A549 (cell line): ENCODE results near the gene PI4KA. TPM values are rescaled to one million over a fixed set of nuclear protein-coding genes. Genes with fewer than 3 reads are reported as not detected.

Source experiments
- ATAC-seq, 2 experiments: fragments of 200-7000 bp in 1 of 2; fragments of >200 bp in 1 of 2; cut with Nextera tagmentation in 1 of 2; cut with Tn5 transposase in 1 of 2; 3 replicates each; pipeline versions ENCODE4 v1.8.0 to v1.9.1; 2018 to 2020; ENCODE audit warnings: mild to moderate bottlenecking in 1 of 2, moderate library complexity in 1 of 2
- CTCF ChIA-PET: fragments of 300-600 bp; sonication (Branson Sonifier 250); formaldehyde crosslinking; extraction: SDS; loops from one replicate; lab custom pipeline; 2021; ENCODE audit warnings: antibody characterized with exemption, inconsistent platforms; lab: Yijun Ruan, JAX
- POLR2A ChIA-PET: fragments of 350-600 bp; formaldehyde crosslinking; extraction: SDS; loops from one replicate; lab custom pipeline; 2021; ENCODE audit warnings: antibody characterized with exemption, inconsistent platforms; lab: Yijun Ruan, JAX
- DNase-seq, 2 experiments: peaks; one replicate each; pipeline versions ENCODE4 v3.0.0 to v3.0.0-alpha.2; 2011 to 2016; ENCODE audit warnings: low read depth in 1 of 2, low spot score in 1 of 2
- FAIRE-seq: peaks from 2 replicates; lab custom pipeline; 2011; peaks lifted over from hg19 to GRCh38; lab: Jason Lieb, UNC
- H3K27ac ChIP-seq, 2 experiments: fragments of >200 bp; sonication (Bioruptor Twin); formaldehyde crosslinking; 3 replicates each; pipeline ENCODE4 v1.5.1; 2016 to 2017
- H3K4me1 ChIP-seq: fragments of >200 bp; sonication (Bioruptor Twin); formaldehyde crosslinking; 3 replicates; pipeline ENCODE4 v1.6.1; 2016
- H3K4me2 ChIP-seq: fragments of >200 bp; sonication (Bioruptor Twin); formaldehyde crosslinking; 3 replicates; pipeline ENCODE4 v1.6.1; 2016
- H3K4me3 ChIP-seq: fragments of >200 bp; sonication (Bioruptor Twin); formaldehyde crosslinking; 3 replicates; pipeline ENCODE4 v1.5.1; 2016
- H3K9me3 ChIP-seq: fragments of >200 bp; sonication (Bioruptor Twin); formaldehyde crosslinking; 3 replicates; pipeline ENCODE4 v1.6.1; 2016
- CBX8 ChIP-seq: fragments of 200-600 bp; sonication (generic); IDR thresholded peaks from 2 replicates; pipeline ENCODE4 v1.6.1; 2016
- CEBPB ChIP-seq, 2 experiments: fragments of >200 bp in 1 of 2; sonication (Bioruptor Twin) in 1 of 2; formaldehyde crosslinking in 1 of 2; IDR thresholded peaks; 2 replicates each; pipeline ENCODE4 v1.6.1; 2012 to 2016
- CHD2 ChIP-seq: fragments of 150-350 bp; IDR thresholded peaks from 2 replicates; pipeline ENCODE4 v1.6.1; 2014; ENCODE audit warnings: low read length; ENCODE audit not compliant: partially characterized antibody
- E2F6 ChIP-seq: IDR thresholded peaks from 2 replicates; pipeline ENCODE4 v1.6.1; 2012; ENCODE audit warnings: low read depth, borderline replicate concordance
- EHF ChIP-seq: fragments of 250-450 bp; sonication (Bioruptor Pico); IDR thresholded peaks from 2 replicates; pipeline ENCODE4 v1.5.0; 2020; ENCODE audit warnings: mild to moderate bottlenecking
- EHMT2 ChIP-seq: fragments of 200-600 bp; sonication (generic); IDR thresholded peaks from 2 replicates; pipeline ENCODE4 v1.6.1; 2016; ENCODE audit warnings: antibody characterized with exemption, low read depth, mild to moderate bottlenecking, moderate library complexity
- FOSL2 ChIP-seq, 2 experiments: fragments of 450-650 bp in 1 of 2; fragments of >200 bp in 1 of 2; sonication (Bioruptor Twin) in 1 of 2; formaldehyde crosslinking; IDR thresholded peaks; 2 replicates each; pipeline versions ENCODE4 v1.5.0 to v1.6.1; 2016 to 2020; ENCODE audit warnings: mild to moderate bottlenecking in 1 of 2, moderate library complexity in 1 of 2
- FOXS1 ChIP-seq: fragments of 250-450 bp; sonication (Bioruptor Pico); IDR thresholded peaks from 2 replicates; pipeline ENCODE4 v1.5.0; 2020; ENCODE audit warnings: mild to moderate bottlenecking, moderate library complexity
- HDAC2 ChIP-seq: fragments of 200-600 bp; sonication (generic); IDR thresholded peaks from 2 replicates; pipeline ENCODE4 v1.6.1; 2016
- HEYL ChIP-seq: fragments of 250-450 bp; sonication (Bioruptor Pico); IDR thresholded peaks from 2 replicates; pipeline ENCODE4 v1.8.0; 2021; ENCODE audit warnings: mild to moderate bottlenecking, moderate library complexity
- HMGXB4 ChIP-seq: fragments of 250-450 bp; sonication (Bioruptor Pico); IDR thresholded peaks from 2 replicates; pipeline ENCODE4 v1.5.0; 2021; ENCODE audit warnings: mild to moderate bottlenecking, moderate library complexity, borderline replicate concordance
- HOXA7 ChIP-seq: fragments of 250-450 bp; sonication (Bioruptor Pico); IDR thresholded peaks from 2 replicates; pipeline ENCODE4 v1.5.0; 2020; ENCODE audit warnings: mild to moderate bottlenecking, moderate library complexity
- JUN ChIP-seq, 2 experiments: fragments of >200 bp; sonication (Bioruptor Twin); formaldehyde crosslinking; IDR thresholded peaks; 2 replicates in 1 of 2; 3 replicates in 1 of 2; pipeline ENCODE4 v1.6.1; 2016 to 2017
- JUNB ChIP-seq: fragments of >200 bp; sonication (Bioruptor Twin); formaldehyde crosslinking; IDR thresholded peaks from 2 replicates; pipeline ENCODE4 v1.6.1; 2016
- NPAS2 ChIP-seq: fragments of 250-450 bp; sonication (Bioruptor Pico); IDR thresholded peaks from 2 replicates; pipeline ENCODE4 v1.8.0; 2022; ENCODE audit warnings: mild to moderate bottlenecking, moderate library complexity, borderline replicate concordance
- POLR2AphosphoS2 ChIP-seq: conservative IDR thresholded peaks from 2 replicates; pipeline ENCODE4 v1.6.1; 2012; ENCODE audit warnings: low read length, improper control_type of control experiment, inconsistent platforms
- RAD21 ChIP-seq, 2 experiments: fragments of >200 bp in 1 of 2; sonication (Bioruptor Twin) in 1 of 2; formaldehyde crosslinking in 1 of 2; IDR thresholded peaks in 1 of 2; conservative IDR thresholded peaks in 1 of 2; 2 replicates in 1 of 2; 3 replicates in 1 of 2; pipeline ENCODE4 v1.6.1; 2012 to 2018; ENCODE audit warnings: inconsistent platforms in 1 of 2
- RARB ChIP-seq: fragments of 250-450 bp; sonication (Bioruptor Pico); IDR thresholded peaks from 2 replicates; pipeline ENCODE4 v1.8.0; 2021; ENCODE audit warnings: mild to moderate bottlenecking, moderate library complexity
- RNF2 ChIP-seq: fragments of 200-600 bp; sonication (generic); IDR thresholded peaks from 2 replicates; pipeline ENCODE4 v1.6.1; 2016; ENCODE audit warnings: low read depth, mild to moderate bottlenecking, antibody characterized with exemption, moderate library complexity, borderline replicate concordance
- TFCP2L1 ChIP-seq: fragments of 250-450 bp; sonication (Bioruptor Pico); IDR thresholded peaks from 2 replicates; pipeline ENCODE4 v1.5.0; 2021; ENCODE audit warnings: mild to moderate bottlenecking
- ZC3H11A ChIP-seq: fragments of 450-650 bp; IDR thresholded peaks from 2 replicates; pipeline ENCODE4 v1.6.1; 2014; ENCODE audit warnings: antibody characterized with exemption, mild to moderate bottlenecking
- ZNF302 ChIP-seq: fragments of 250-450 bp; sonication (Bioruptor Pico); IDR thresholded peaks from 2 replicates; pipeline ENCODE4 v1.9.0; 2021; ENCODE audit warnings: inconsistent platforms, mild to moderate bottlenecking, moderate library complexity
- WGBS: methylation state at CpG from one replicate; pipeline ENCODE4 v1.1.6; 2017; ENCODE audit errors: missing lambda C conversion rate; 5-methylcytosine and 5-hydroxymethylcytosine counted together
- polyA plus RNA-seq, 4 experiments: library from polyadenylated mRNA; depleted of rRNA in 3 of 4; stranded (reverse); fragments of >200 nt; fragmentation: RNase III in 1 of 4; extraction: RNeasy Plus Mini Kit Qiagen cat#74134 plus additional on column Dnase treatment in 1 of 4; gene quantifications; 2 replicates in 3 of 4; 3 replicates in 1 of 4; pipeline ENCODE4 v1.2.3, GENCODE V29; 2011 to 2017
- TF ChIP-seq, protein P1 (sequence below): fragments of >200 bp; sonication (Bioruptor Twin); formaldehyde crosslinking; IDR thresholded peaks from 2 replicates; pipeline ENCODE4 v1.6.1; 2016

The PI4KA gene
- polyA plus RNA-seq, 2 of the 4 experiments (the other 2 are of a cell fraction), result 14.4 to 21.3 TPM

GRCh38 chr22:20664594-20664959, 194.0 kb downstream of the PI4KA start:
- no peak for DNase-seq
- POLR2A ChIA-PET, result no interaction called here
- Histone ChIP-seq H3K9me3 (no peaks in the 10 kb centered on the region), H3K27ac (no peak overlapping the region), H3K4me2 (no peak overlapping the region), H3K4me1 (no peaks in the 10 kb centered on the region), H3K4me3 (no peak overlapping the region)
- ATAC-seq, result no peak
- CTCF ChIA-PET, result interaction anchor here (1.2 to 2.2 kb wide), 3 partner anchors 8 to 247 kb away, joined by 3 to 7 read pairs (median 3); no protein-coding TSS in a partner anchor
- no CpG with 5 or more reads among the region's 1 CpG for WGBS
- FAIRE-seq, result no peak
- no peak for TF ChIP-seq CBX8
- TF ChIP-seq ZC3H11A, result no peak
- TF ChIP-seq RNF2, result no peak
- no peak for TF ChIP-seq CEBPB (IDR thresholded peaks at IDR 0.05)
- TF ChIP-seq CHD2, result no peak
- no peak for TF ChIP-seq JUN (IDR thresholded peaks at IDR 0.05)
- TF ChIP-seq FOXS1 (CRISPR knock-in tag), result no peak
- TF ChIP-seq FOSL2 (IDR thresholded peaks at IDR 0.05), result no peak
- no peak for TF ChIP-seq FOSL2 (CRISPR knock-in tag; IDR thresholded peaks at IDR 0.05)
- TF ChIP-seq JUNB, result no peak
- TF ChIP-seq HMGXB4, result no peak
- no peak for TF ChIP-seq RARB
- TF ChIP-seq, protein P1, sequence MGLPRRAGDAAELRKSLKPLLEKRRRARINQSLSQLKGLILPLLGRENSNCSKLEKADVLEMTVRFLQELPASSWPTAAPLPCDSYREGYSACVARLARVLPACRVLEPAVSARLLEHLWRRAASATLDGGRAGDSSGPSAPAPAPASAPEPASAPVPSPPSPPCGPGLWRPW, result no peak
- no peak for TF ChIP-seq HEYL (CRISPR knock-in tag)
- TF ChIP-seq TFCP2L1, result no peak
- TF ChIP-seq POLR2AphosphoS2, result no peak
- no peak for TF ChIP-seq NPAS2
- TF ChIP-seq EHF, result no peak

- Histone ChIP-seq H3K4me1 (no peaks in the 10 kb centered on the region), H3K9me3 (no peaks in the 10 kb centered on the region), H3K4me3 (no peak overlapping the region), H3K4me2 (no peak overlapping the region), H3K27ac (no peak overlapping the region)
- ATAC-seq (no peak; a peak in 1 of 6 replicates), DNase-seq (no peak), FAIRE-seq (no peak)
- no peak for TF ChIP-seq HDAC2
- no peak for TF ChIP-seq NPAS2
- no peak for TF ChIP-seq RAD21 (conservative IDR thresholded peaks at IDR 0.05 in 1 of 2, IDR thresholded peaks at IDR 0.05 in 1 of 2)
- no peak for TF ChIP-seq ZNF302 (CRISPR knock-in tag)
- TF ChIP-seq RARB, result no peak
- no peak for TF ChIP-seq E2F6
- no peak for TF ChIP-seq FOSL2 (IDR thresholded peaks at IDR 0.05)
- no peak for TF ChIP-seq FOSL2 (CRISPR knock-in tag; IDR thresholded peaks at IDR 0.05)
- TF ChIP-seq HMGXB4, result no peak
- TF ChIP-seq HOXA7 (CRISPR knock-in tag), result no peak
- TF ChIP-seq EHMT2, result no peak
- no peak for TF ChIP-seq JUN (IDR thresholded peaks at IDR 0.05)
- 50% methylated on average over 2 of the region's 7 CpGs for WGBS
- CTCF ChIA-PET, result interaction anchor here (1.2 to 2.2 kb wide), 3 partner anchors 8 to 246 kb away, joined by 3 to 7 read pairs (median 3); no protein-coding TSS in a partner anchor
- POLR2A ChIA-PET, result no interaction called here
Measured at GRCh38 chr22:20663941-20664593, 194.5 kb downstream of the PI4KA start.
